Activated T-helper 1 cell treated with anti-CD3 and anti-CD28 coated beads, Interleukin-12 subunit alpha, Interleukin-12 subunit beta, Interleukin-2, Interleukin-4 antibody, amounts not matched to agents 30 ng/mL and 10 ng/mL and 1 ng/mL, durations not matched to agents 14 hours and 24 hours and 36 hours (primary cell): ENCODE results near the gene HECTD2. TPM values are rescaled to one million over a fixed set of nuclear protein-coding genes. Genes with fewer than 3 reads are reported as not detected.

Experiments
- DNase-seq: peaks from one replicate; pipeline ENCODE4 v3.0.0; 2021; ENCODE audit warnings: low spot score
- H3K27ac Mint-ChIP-seq: one replicate; pipeline ENCODE4 v1.8.0; 2021; ENCODE audit warnings: mild to moderate bottlenecking, mixed read lengths
- H3K27me3 Mint-ChIP-seq: one replicate; pipeline ENCODE4 v1.8.0; 2022; ENCODE audit warnings: mild to moderate bottlenecking, moderate library complexity, mixed read lengths; ENCODE audit not compliant: insufficient read depth
- H3K36me3 Mint-ChIP-seq: one replicate; pipeline ENCODE4 v1.8.0; 2021; ENCODE audit warnings: low read depth, mixed read lengths
- H3K4me1 Mint-ChIP-seq: one replicate; pipeline ENCODE4 v1.8.0; 2021; ENCODE audit warnings: low read depth, mixed read lengths
- H3K4me3 Mint-ChIP-seq: one replicate; pipeline ENCODE4 v1.8.0; 2021; ENCODE audit warnings: mild to moderate bottlenecking, moderate library complexity, mixed read lengths
- H3K9me3 Mint-ChIP-seq: one replicate; pipeline ENCODE4 v1.8.0; 2021; ENCODE audit warnings: mixed read lengths
- intact Hi-C: fragments of 100-400 bp; cut with micrococcal nuclease; formaldehyde crosslinking; loops from one replicate; pipeline ENCODE4 v1.15.1; 2024
- total RNA-seq: library from RNA; stranded (reverse); gene quantifications from 2 replicates; pipeline ENCODE4 v1.2.3, GENCODE V29; 2022

Gene HECTD2
- total RNA-seq, 1 donor from 2014 or later, result 6.4 TPM

DNA sequence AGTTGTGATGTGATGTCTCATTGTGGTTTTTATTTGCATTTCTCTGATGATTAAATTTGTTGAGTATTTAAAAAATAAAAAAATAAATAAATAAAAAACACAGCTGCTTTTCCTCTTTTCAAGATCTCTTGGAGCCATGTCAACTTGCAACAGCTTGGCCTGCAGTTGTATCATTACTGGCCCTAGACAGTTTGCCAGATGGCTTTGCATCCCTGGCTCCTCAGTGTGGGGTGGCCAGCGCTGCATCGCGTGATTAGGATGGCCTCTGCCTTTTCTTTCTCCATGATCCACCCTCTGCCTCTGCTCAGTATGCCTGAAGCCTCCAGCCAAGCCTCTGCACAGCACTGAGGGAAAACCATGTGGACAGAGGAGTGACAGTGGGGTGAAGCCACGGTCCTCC is 126.0 kb downstream of the HECTD2 start:
- Mint-ChIP-seq H3K27me3 (no peaks in the 10 kb centered on the region), H3K4me3 (no peak overlapping the region), H3K4me1 (no peaks in the 10 kb centered on the region), H3K27ac (no peak overlapping the region), H3K36me3 (no peaks in the 10 kb centered on the region), H3K9me3 (no peaks in the 10 kb centered on the region)
- intact Hi-C loops, result no loop called here
- no peak for DNase-seq

GRCh38 chr10:91536733-91537132 is 126.6 kb downstream of the HECTD2 start:
- H3K36me3 Mint-ChIP-seq, result no peaks in the 10 kb centered on the region
- no peak overlapping the region for H3K27ac Mint-ChIP-seq

GRCh38 chr10:91537614-91538383 is 127.7 kb downstream of the HECTD2 start:
- DNase-seq, result no peak
- H3K4me3 Mint-ChIP-seq, result no peak overlapping the region
- intact Hi-C loops, result no loop called here

More at GRCh38 chr10:91536733-91537132, 126.6 kb downstream of the HECTD2 start:
- intact Hi-C loops, result no loop called here
- Mint-ChIP-seq H3K4me1 (no peaks in the 10 kb centered on the region), H3K4me3 (no peak overlapping the region), H3K9me3 (no peaks in the 10 kb centered on the region), H3K27me3 (no peaks in the 10 kb centered on the region)
- no peak for DNase-seq

DNA sequence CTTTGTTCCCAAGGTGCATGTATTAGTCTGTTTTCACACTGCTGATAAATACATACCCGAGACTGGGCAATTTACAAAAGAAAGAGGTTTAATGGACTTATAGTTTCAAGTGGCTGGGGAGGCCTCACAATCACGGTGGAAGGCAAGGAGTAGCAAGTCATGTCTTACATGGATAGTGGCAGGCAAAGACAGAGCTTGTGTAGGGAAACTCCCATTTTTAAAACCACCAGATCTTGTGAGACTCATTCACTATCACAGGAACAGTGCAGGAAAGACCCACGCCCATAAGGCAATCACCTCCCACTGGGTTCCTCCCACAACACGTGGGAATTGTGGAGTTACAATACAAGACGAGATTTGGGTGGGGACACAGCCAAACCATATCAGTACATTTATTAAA is 129.8 kb downstream of the HECTD2 start:
- Mint-ChIP-seq H3K27me3 (peaks cover 9% of the 10 kb centered on the region), H3K4me1 (no peaks in the 10 kb centered on the region)

More at GRCh38 chr10:91537614-91538383, 127.7 kb downstream of the HECTD2 start:
- Mint-ChIP-seq H3K27ac (no peak overlapping the region), H3K9me3 (no peaks in the 10 kb centered on the region), H3K4me1 (no peaks in the 10 kb centered on the region), H3K27me3 (peaks cover 2% of the 10 kb centered on the region), H3K36me3 (no peaks in the 10 kb centered on the region)

GRCh38 chr10:91540733-91541132 is 130.6 kb downstream of the HECTD2 start:
- H3K27ac Mint-ChIP-seq, result no peak overlapping the region
- no peaks in the 10 kb centered on the region for H3K36me3 Mint-ChIP-seq

More for the DNA sequence above, 129.8 kb downstream of the HECTD2 start:
- H3K4me3 Mint-ChIP-seq, result no peak overlapping the region
- DNase-seq, result no peak
- no peak overlapping the region for H3K27ac Mint-ChIP-seq
- no peaks in the 10 kb centered on the region for H3K36me3 Mint-ChIP-seq
- H3K9me3 Mint-ChIP-seq, result no peaks in the 10 kb centered on the region
- intact Hi-C loops, result no loop called here

DNA sequence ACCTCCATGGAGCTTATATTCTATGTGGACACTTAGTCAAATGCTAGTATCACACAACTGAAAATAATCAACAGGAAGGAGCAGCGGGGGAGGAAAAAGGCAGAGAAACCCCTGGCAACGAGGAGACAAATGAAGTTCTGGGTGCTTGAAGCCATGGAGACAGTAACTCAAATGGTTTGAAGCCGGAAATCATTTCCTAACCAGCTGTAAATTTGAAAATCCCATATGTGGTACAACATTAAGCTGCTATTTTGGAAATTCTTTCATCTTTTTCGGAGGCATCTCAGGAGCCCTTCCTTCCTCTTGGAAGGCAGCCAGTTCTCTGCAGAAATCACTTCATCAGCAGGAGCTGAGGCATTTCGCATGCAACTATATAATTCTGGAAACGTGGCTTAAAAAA is 131.3 kb downstream of the HECTD2 start:
- no peak for DNase-seq
- intact Hi-C loops, result no loop called here
- Mint-ChIP-seq H3K9me3 (no peaks in the 10 kb centered on the region), H3K36me3 (no peaks in the 10 kb centered on the region), H3K4me3 (no peak overlapping the region), H3K4me1 (no peaks in the 10 kb centered on the region), H3K27ac (no peak overlapping the region), H3K27me3 (peaks cover 11% of the 10 kb centered on the region)

More at GRCh38 chr10:91540733-91541132, 130.6 kb downstream of the HECTD2 start:
- no peak for DNase-seq
- intact Hi-C loops, result no loop called here
- H3K9me3 Mint-ChIP-seq, result no peaks in the 10 kb centered on the region
- H3K4me1 Mint-ChIP-seq, result no peaks in the 10 kb centered on the region
- peaks cover 9% of the 10 kb centered on the region for H3K27me3 Mint-ChIP-seq
- H3K4me3 Mint-ChIP-seq, result no peak overlapping the region

DNA sequence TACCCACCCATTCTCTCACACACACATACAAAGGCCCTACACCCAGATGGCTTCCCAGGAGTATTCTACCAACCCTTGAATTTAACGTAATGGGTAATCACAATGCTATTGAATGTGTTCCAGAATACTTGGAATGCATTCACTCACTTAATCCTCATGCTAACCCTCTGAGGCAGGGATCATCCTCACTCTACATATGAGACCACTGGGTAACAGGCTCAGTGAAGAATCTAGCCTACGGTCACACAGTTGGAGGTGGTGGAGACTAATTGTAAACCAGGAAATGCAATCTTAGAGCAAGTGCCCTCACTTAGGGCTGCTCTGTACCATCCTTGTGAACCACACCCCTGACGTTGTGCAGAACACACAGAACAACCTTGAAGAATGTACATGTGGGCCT is 135.2 kb downstream of the HECTD2 start:
- intact Hi-C loops, result no loop called here
- Mint-ChIP-seq H3K4me3 (no peak overlapping the region), H3K36me3 (no peaks in the 10 kb centered on the region), H3K9me3 (no peaks in the 10 kb centered on the region), H3K27ac (no peak overlapping the region), H3K4me1 (no peaks in the 10 kb centered on the region), H3K27me3 (peaks cover 12% of the 10 kb centered on the region)
- no peak for DNase-seq

DNA sequence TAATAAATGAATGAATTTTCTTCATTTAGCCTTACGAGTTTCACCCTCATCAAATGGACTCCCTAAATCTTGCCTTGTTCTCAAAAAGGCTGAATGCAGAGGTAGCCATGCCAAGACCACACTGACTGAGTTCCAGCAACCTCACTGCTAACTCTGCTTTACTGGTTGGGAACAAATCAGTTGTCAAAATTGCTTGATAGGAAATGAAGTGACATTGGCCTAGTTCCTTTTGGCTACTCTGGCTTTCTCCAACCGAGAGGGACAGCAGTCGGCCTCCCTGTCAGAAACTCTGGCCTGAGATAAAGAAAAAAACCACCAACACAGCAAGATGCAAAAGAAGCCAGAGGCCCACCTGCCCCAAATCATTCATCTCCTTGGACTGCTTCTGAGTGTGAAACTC is 135.7 kb downstream of the HECTD2 start:
- DNase-seq, result no peak
- intact Hi-C loops, result no loop called here
- Mint-ChIP-seq H3K36me3 (no peaks in the 10 kb centered on the region), H3K27ac (no peak overlapping the region), H3K4me1 (no peaks in the 10 kb centered on the region), H3K9me3 (no peaks in the 10 kb centered on the region), H3K27me3 (peaks cover 12% of the 10 kb centered on the region), H3K4me3 (no peak overlapping the region)

DNA sequence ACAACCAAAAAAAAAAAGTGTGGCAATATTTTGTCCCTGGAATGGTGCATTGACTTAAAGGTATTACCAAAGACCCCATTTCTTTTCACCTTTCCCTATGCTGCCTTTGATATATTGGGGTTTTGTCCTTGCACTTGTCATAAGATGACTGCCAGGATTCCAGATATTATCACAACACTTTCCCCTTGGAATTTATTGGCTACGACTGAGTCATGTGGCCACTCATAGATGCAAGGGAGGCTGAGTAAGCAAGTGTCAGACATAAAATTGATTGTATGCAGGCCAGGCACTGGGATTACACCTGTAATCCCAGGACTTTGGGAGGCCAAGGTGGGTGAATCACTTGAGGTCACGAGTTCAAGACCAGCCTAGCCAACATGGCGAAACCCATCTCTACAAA is 139.1 kb downstream of the HECTD2 start:
- H3K4me1 Mint-ChIP-seq, result no peaks in the 10 kb centered on the region
- H3K9me3 Mint-ChIP-seq, result no peaks in the 10 kb centered on the region
- no peak overlapping the region for H3K4me3 Mint-ChIP-seq
- DNase-seq, result no peak
- H3K27ac Mint-ChIP-seq, result no peak overlapping the region
- peaks cover 7% of the 10 kb centered on the region for H3K27me3 Mint-ChIP-seq
- intact Hi-C loops, result no loop called here
- no peaks in the 10 kb centered on the region for H3K36me3 Mint-ChIP-seq

- H3K4me3 Mint-ChIP-seq, result no peak overlapping the region
- no peaks in the 10 kb centered on the region for H3K9me3 Mint-ChIP-seq
- H3K36me3 Mint-ChIP-seq, result no peaks in the 10 kb centered on the region
- H3K27ac Mint-ChIP-seq, result no peak overlapping the region
- no peak for DNase-seq
- H3K4me1 Mint-ChIP-seq, result no peaks in the 10 kb centered on the region
- intact Hi-C loops, result no loop called here
- peaks cover 2% of the 10 kb centered on the region for H3K27me3 Mint-ChIP-seq
Observed at GRCh38 chr10:91550021-91550420, 139.9 kb downstream of the HECTD2 start.

DNA sequence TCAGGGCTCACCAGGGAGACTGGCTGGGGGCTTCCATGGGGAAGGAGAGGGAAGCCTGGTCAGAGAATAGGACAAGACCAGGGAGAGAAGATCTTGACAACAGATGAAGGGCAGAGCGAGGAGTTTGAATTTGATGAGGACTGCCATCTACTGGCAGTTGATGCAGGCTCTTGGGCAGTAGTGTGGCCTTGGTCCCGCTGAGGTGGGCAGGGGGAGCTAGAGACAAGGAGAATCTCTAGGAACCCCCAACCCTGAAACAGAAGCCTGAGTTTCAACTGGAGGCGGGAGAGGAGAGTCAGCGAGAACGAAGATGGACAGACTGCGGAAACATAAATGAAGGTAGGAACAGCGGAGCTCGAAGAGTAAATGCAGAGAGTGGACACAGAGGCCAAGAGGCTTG is 141.7 kb downstream of the HECTD2 start:
- Mint-ChIP-seq H3K9me3 (no peaks in the 10 kb centered on the region), H3K4me1 (no peaks in the 10 kb centered on the region), H3K36me3 (no peaks in the 10 kb centered on the region), H3K27me3 (peaks cover 1% of the 10 kb centered on the region), H3K4me3 (no peak overlapping the region), H3K27ac (no peak overlapping the region)
- intact Hi-C loops, result loop anchor here (1.0 kb wide), 2 partner anchors 163 to 254 kb away; no protein-coding TSS in a partner anchor
- DNase-seq, result no peak

DNA sequence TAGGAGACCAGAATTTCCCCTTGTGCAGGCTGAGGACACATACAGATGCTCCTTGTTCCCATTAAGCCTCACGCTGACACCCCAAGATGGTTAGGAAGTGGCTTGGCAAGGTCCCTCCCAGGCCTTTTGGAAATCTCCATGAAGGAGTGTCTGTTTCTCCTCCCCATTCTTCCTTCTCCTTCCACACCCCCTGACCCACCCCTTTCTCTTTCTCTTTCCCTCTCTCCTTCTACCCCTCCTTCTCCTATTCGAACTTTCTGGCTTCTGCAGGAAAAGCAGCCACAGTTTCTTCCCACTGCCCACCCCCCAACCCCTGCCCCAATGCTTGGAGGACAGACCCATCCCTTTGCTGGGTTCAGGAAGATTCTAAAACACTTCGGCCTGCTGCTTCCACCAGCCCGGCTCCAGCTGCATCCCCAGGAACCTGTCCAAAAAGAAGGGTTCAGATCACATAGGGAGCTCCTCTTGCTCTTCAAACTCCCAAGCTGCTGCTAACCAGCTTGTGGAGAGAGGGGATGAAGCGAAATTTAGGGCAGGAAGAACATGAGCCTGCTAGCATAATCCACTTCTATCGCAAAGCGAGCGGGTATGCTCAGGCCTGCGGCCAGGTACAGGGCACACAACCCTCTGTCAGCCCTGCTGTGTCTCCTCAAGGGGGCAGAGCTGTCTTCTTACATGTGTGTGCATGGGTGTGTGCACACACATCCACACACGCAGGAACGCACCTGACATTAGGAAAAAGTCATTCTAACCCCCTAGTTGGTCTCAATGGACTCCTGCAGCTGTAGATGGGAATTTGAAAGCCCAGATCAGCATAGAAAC is 142.3 kb downstream of the HECTD2 start:
- peaks cover 2% of the 10 kb centered on the region for H3K27me3 Mint-ChIP-seq
- no peaks in the 10 kb centered on the region for H3K4me1 Mint-ChIP-seq
- DNase-seq, result no peak
- intact Hi-C loops, result loop anchor here (1.0 kb wide), 1 partner anchor 163 kb away; no protein-coding TSS in a partner anchor
- no peak overlapping the region for H3K4me3 Mint-ChIP-seq
- H3K9me3 Mint-ChIP-seq, result no peaks in the 10 kb centered on the region
- H3K27ac Mint-ChIP-seq, result no peak overlapping the region
- H3K36me3 Mint-ChIP-seq, result no peaks in the 10 kb centered on the region

DNA sequence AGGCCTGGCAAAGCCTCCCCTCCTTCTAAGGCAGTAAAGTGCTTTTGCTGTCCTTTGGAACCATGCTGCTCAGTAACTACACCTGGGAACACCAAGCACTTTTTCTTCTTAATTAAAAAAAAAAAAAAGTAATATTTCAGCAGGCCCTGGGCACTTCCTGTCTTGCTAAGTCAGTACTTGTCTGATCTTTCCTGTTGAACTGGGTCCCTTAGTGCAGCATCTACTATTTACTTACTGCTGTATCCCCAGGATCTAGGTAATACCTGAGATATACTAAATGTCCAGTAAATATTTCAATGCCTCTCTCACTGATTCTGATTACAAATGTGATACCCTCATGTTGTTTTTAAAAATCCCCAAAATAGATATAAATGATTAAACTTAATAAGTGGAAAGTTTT is 145.3 kb downstream of the HECTD2 start:
- Mint-ChIP-seq H3K4me3 (no peak overlapping the region), H3K9me3 (peaks cover under 1% of the 10 kb centered on the region), H3K36me3 (no peaks in the 10 kb centered on the region), H3K4me1 (no peaks in the 10 kb centered on the region), H3K27ac (no peak overlapping the region), H3K27me3 (peaks cover 2% of the 10 kb centered on the region)
- no peak for DNase-seq
- intact Hi-C loops, result no loop called here
